ENCODE data around the gene SMYD2. TPM values are rescaled to one million over a fixed set of nuclear protein-coding genes. Genes with fewer than 3 reads are reported as not detected.

The SMYD2 gene
- total and polyA plus RNA-seq, 10 of the 15 experiments (the other 5 are each of a cell fraction or from before 2014, with no cell fraction given) = 8.3 to 55.7 (median 26.4) TPM

- TF ChIP-seq CBFB (IDR thresholded peaks at IDR 0.05; ENCODE audit: low read depth) = no peak
- TF ChIP-seq TAF1 (IDR thresholded peaks at IDR 0.05; ENCODE audit: borderline replicate concordance, low read depth, low read length) = peak; percentile 22; the same call in 1 of the 2 replicates
- no peak for TF ChIP-seq FOS (IDR thresholded peaks at IDR 0.05; ENCODE audit: borderline replicate concordance, extremely low read depth, insufficient read length)
- TF ChIP-seq, protein P1, sequence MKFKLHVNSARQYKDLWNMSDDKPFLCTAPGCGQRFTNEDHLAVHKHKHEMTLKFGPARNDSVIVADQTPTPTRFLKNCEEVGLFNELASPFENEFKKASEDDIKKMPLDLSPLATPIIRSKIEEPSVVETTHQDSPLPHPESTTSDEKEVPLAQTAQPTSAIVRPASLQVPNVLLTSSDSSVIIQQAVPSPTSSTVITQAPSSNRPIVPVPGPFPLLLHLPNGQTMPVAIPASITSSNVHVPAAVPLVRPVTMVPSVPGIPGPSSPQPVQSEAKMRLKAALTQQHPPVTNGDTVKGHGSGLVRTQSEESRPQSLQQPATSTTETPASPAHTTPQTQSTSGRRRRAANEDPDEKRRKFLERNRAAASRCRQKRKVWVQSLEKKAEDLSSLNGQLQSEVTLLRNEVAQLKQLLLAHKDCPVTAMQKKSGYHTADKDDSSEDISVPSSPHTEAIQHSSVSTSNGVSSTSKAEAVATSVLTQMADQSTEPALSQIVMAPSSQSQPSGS (IDR thresholded peaks at IDR 0.05; ENCODE audit: low read length) = no peak
- TF ChIP-seq RELB (IDR thresholded peaks at IDR 0.05; ENCODE audit: low read depth) = no peak
- TF ChIP-seq ASH2L (IDR thresholded peaks at IDR 0.05; ENCODE audit: borderline replicate concordance, low read depth) = no peak
- TF ChIP-seq MAX (IDR thresholded peaks at IDR 0.05; ENCODE audit: low read depth, low read length) = peak; percentile 87
- no peak for TF ChIP-seq MEF2A (IDR thresholded peaks at IDR 0.05; ENCODE audit: insufficient read depth, low read depth, low read length)
- no peak for TF ChIP-seq YBX1 (IDR thresholded peaks at IDR 0.05)
- no peak for TF ChIP-seq RAD21 (IDR thresholded peaks at IDR 0.05; ENCODE audit: insufficient read depth, low read depth, low read length)
- no peak for TF ChIP-seq EZH2 (IDR thresholded peaks at IDR 0.05; ENCODE audit: borderline replicate concordance, control insufficient read depth, low read depth, low read length)
- TF ChIP-seq ZSCAN29 (IDR thresholded peaks at IDR 0.05) = 0 out of 2 replicates have a peak, but pooled peaks have one; percentile 5
- TF ChIP-seq IKZF2 (IDR thresholded peaks at IDR 0.05) = no peak
- TF ChIP-seq NKRF (conservative IDR thresholded peaks at IDR 0.05) = peak; percentile 70; the same call in 1 of the 2 replicates
- no peak for TF ChIP-seq KAT2A (conservative IDR thresholded peaks at IDR 0.05; ENCODE audit: control insufficient read depth, low read depth, low read length)
- TF ChIP-seq FOXM1 (IDR thresholded peaks at IDR 0.05; ENCODE audit: low read depth, low read length) = no peak
- TF ChIP-seq ATF7 (IDR thresholded peaks at IDR 0.05; ENCODE audit: low read depth) = no peak
- no peak for TF ChIP-seq SRF (IDR thresholded peaks at IDR 0.05; ENCODE audit: low read depth in 2 of 2, low read length in 2 of 2)
- peak; percentile 83; the same call in 1 of the 2 replicates for TF ChIP-seq RB1 (IDR thresholded peaks at IDR 0.05; ENCODE audit: borderline replicate concordance)
- TF ChIP-seq NFXL1 (IDR thresholded peaks at IDR 0.05; ENCODE audit: borderline replicate concordance) = no peak
- TF ChIP-seq LARP7 (IDR thresholded peaks at IDR 0.05) = peak; percentile 43; the same call in 1 of the 2 replicates
- TF ChIP-seq SREBF2 (IDR thresholded peaks at IDR 0.05; ENCODE audit: low read length) = no peak
- TF ChIP-seq SPI1 (IDR thresholded peaks at IDR 0.05; ENCODE audit: borderline replicate concordance, insufficient read depth, low read depth, low read length) = no peak
- TF ChIP-seq RUNX3 (IDR thresholded peaks at IDR 0.05; ENCODE audit: low read length) = no peak
- peak; percentile 70; the same call in 1 of the 2 replicates for TF ChIP-seq DPF2 (IDR thresholded peaks at IDR 0.05)
- no peak for TF ChIP-seq WRNIP1 (IDR thresholded peaks at IDR 0.05; ENCODE audit: borderline replicate concordance, low read depth, low read length)
- no peak for TF ChIP-seq SUZ12 (IDR thresholded peaks at IDR 0.05; ENCODE audit: unreplicated experiment)
Observed at GRCh38 chr1:214281021-214281719, at the start of gene SMYD2 (continued).

Data from GM12878 (cell line).